Measurements from ENCODE around the gene ZNF570. TPM values are rescaled to one million over a fixed set of nuclear protein-coding genes. Genes with fewer than 3 reads are reported as not detected.

ZNF570 gene
- total RNA-seq, 1 donor from 2014 or later: 5.8 TPM

DNA sequence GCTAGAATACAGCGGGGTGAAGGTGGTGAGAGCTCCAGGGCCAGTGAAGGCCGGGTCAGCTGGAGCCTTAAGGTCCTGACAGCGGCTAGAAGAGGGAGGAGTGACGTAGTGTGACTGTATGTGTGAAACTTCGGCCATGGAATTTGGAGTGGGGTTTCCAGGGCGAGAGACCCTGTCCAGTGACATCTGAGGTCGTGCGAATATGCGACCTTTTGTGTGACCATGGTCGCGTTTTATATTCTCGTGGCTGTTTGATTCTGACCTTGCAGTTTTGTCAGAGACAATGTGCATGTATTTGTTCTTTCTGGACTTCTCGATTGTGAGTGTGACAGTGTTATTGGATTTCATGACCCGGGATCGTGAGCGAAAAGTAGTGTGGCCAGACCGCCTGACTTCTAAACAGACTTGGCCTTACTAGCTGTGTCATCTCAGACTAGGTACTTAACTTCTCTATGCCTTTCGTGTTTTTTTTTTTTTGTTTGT is 1.5 kb upstream of the ZNF570 start:
- peak overlapping the region; percentile 95 for H3K4me3 ChIP-seq
- intact Hi-C loops (cut with DNase I): no loop called here
- H3K4me1 ChIP-seq: peaks cover 11% of the 10 kb centered on the region
- peak overlapping the region; percentile 95 for H3K27ac ChIP-seq
- H3K36me3 ChIP-seq: peaks cover 11% of the 10 kb centered on the region
- no peak for ATAC-seq
- H3K9me3 ChIP-seq: peaks cover 11% of the 10 kb centered on the region
- no peaks in the 10 kb centered on the region for H3K27me3 ChIP-seq (ENCODE audit: low read depth)
- TF ChIP-seq, protein P1, sequence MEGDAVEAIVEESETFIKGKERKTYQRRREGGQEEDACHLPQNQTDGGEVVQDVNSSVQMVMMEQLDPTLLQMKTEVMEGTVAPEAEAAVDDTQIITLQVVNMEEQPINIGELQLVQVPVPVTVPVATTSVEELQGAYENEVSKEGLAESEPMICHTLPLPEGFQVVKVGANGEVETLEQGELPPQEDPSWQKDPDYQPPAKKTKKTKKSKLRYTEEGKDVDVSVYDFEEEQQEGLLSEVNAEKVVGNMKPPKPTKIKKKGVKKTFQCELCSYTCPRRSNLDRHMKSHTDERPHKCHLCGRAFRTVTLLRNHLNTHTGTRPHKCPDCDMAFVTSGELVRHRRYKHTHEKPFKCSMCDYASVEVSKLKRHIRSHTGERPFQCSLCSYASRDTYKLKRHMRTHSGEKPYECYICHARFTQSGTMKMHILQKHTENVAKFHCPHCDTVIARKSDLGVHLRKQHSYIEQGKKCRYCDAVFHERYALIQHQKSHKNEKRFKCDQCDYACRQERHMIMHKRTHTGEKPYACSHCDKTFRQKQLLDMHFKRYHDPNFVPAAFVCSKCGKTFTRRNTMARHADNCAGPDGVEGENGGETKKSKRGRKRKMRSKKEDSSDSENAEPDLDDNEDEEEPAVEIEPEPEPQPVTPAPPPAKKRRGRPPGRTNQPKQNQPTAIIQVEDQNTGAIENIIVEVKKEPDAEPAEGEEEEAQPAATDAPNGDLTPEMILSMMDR (IDR thresholded peaks at IDR 0.05): no peak
- DNase-seq: no peak

DNA sequence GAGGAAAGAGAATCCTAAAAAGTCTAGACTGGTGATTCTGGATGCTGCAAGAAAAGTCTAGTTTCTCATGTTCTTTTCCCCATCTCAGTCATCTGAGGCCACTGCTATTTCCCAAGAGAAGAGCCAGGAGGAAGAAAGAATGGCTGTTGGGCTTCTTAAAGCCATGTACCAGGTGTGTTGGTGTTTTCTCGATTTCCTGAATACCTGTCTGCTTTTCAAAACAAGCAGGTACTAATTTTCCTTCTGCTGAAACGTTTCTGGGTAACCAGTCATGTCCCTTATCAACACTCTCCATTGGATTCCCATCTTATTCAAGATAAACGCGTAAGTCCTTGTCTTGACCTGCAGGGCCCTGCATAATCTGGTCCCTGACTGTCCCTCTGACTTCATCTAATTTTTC is 1.1 kb downstream of the ZNF570 start:
- Histone ChIP-seq H3K27ac (no peak overlapping the region), H3K4me3 (no peak overlapping the region), H3K36me3 (peaks cover 11% of the 10 kb centered on the region), H3K4me1 (peaks cover 11% of the 10 kb centered on the region), H3K9me3 (peaks cover 22% of the 10 kb centered on the region), H3K27me3 (ENCODE audit: low read depth) (no peaks in the 10 kb centered on the region)
- intact Hi-C loops (cut with DNase I): no loop called here
- ATAC-seq (no peak), DNase-seq (no peak)
- TF ChIP-seq, protein P1 (IDR thresholded peaks at IDR 0.05): no peak

GRCh38 chr19:37472165-37472564 is 3.0 kb downstream of the ZNF570 start:
- intact Hi-C loops (cut with DNase I): no loop called here
- no peak for ATAC-seq
- no peak for DNase-seq
- H3K4me3 ChIP-seq: no peak overlapping the region
- peaks cover 40% of the 10 kb centered on the region for H3K9me3 ChIP-seq
- peaks cover 29% of the 10 kb centered on the region for H3K36me3 ChIP-seq
- TF ChIP-seq, protein P1 (IDR thresholded peaks at IDR 0.05): no peak
- no peak overlapping the region for H3K27ac ChIP-seq
- H3K4me1 ChIP-seq: no peaks in the 10 kb centered on the region
- H3K27me3 ChIP-seq (ENCODE audit: low read depth): no peaks in the 10 kb centered on the region

- intact Hi-C loops (cut with DNase I): no loop called here
Measured at GRCh38 chr19:37484406-37485168, 15.4 kb downstream of the ZNF570 start.

DNA sequence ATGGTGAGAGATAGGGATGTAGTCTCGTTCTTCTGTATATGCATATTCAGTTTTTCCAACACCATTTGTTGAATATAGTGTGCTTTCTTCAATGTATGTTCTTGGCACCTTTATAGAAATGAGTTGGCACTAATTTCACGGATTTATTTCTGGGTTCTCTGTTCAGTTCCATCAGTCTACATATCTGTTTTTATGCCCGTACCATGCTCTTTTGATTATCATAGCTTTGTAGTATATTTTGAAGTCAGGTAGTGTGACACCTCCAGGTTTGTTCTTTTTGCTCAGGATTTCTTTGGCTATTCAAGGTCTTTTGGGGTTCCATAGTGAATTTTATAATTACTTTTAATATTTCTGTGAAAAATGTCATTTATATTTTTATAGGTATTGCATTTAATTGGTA is 23.1 kb downstream of the ZNF570 start:
- TF ChIP-seq, protein P1 (IDR thresholded peaks at IDR 0.05): no peak
- Histone ChIP-seq H3K27ac (no peak overlapping the region), H3K4me3 (no peak overlapping the region), H3K4me1 (no peaks in the 10 kb centered on the region), H3K36me3 (no peaks in the 10 kb centered on the region), H3K27me3 (ENCODE audit: low read depth) (no peaks in the 10 kb centered on the region), H3K9me3 (peaks cover 95% of the 10 kb centered on the region)
- ATAC-seq (no peak), DNase-seq (no peak)
- intact Hi-C loops (cut with DNase I): no loop called here

More at GRCh38 chr19:37484406-37485168, 15.4 kb downstream of the ZNF570 start:
- TF ChIP-seq, protein P1 (IDR thresholded peaks at IDR 0.05): no peak
- ATAC-seq: no peak
- no peaks in the 10 kb centered on the region for H3K27me3 ChIP-seq (ENCODE audit: low read depth)
- H3K9me3 ChIP-seq: peaks cover 100% of the 10 kb centered on the region
- H3K4me1 ChIP-seq: no peaks in the 10 kb centered on the region
- H3K4me3 ChIP-seq: no peak overlapping the region
- DNase-seq: no peak
- peaks cover 13% of the 10 kb centered on the region for H3K36me3 ChIP-seq
- H3K27ac ChIP-seq: no peak overlapping the region
